ENCODE results near the gene CAMSAP2.

DNA sequence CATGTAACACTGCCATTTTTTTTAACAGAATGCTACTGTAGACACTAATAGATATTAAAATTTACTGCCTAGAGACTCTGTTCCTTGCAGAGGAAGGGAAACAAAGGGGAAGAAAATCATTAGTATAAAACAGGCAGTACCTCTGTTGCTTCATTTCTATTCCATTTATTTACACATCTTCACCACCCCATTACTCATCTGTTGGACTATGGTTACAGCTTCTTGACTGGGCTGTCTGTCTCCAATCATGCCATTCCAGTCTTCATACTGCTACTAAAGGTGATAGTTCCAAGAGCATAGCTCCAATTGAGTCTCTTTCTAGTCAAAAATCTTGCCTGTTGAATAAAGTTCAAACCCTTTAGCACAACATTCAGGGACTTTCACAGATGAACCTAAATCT lies 111.9 kb downstream of the CAMSAP2 start:
- no peak for TF ChIP-seq GATA2 (IDR thresholded peaks at IDR 0.05; ENCODE audit: low read depth, low read length)
- TF ChIP-seq GATA3 (IDR thresholded peaks at IDR 0.05; ENCODE audit: low read depth, low read length), result no peak
